ENCODE measurements around the gene NME3. TPM values are rescaled to one million over a fixed set of nuclear protein-coding genes. Genes with fewer than 3 reads are reported as not detected.

The NME3 gene
- total and polyA plus RNA-seq, 2 donors (not counting 1 experiment from before 2014, with no cell fraction given): 9.9 to 69.7 TPM

DNA sequence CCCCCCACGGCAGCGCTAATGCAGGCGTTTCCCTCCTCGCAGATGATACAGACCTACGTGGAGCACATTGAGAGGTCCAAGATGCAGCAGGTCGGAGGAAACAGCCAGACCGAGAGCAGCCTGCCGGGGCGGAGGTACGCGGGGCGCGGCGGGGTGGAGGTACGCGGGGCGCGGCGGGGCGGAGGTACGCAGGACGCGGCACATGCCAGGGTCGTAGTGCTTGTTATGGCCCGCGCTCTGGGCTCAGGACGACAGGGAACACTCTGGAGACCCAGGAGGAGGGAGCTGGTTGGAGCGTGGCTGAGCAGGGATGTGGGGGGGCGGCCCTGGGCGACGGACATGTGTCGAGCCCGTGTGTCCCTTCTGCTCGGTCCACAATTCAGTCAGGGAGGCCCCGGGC lies 41.9 kb downstream of the NME3 start:
- Histone ChIP-seq H3K4me3 (replicated peaks in 1 of 4; ENCODE audit: control extremely low read depth in 1 of 4, insufficient read depth in 1 of 4, low read depth in 3 of 4, low read length in 4 of 4) (no peak overlapping the region), H3K9ac (ENCODE audit: insufficient read depth, low read length) (no peak overlapping the region), H3K27me3 (ENCODE audit: control insufficient read depth, insufficient read depth, low read length) (no peaks in the 10 kb centered on the region), H3K36me3 (ENCODE audit: control insufficient read depth, insufficient read depth, low read length) (peaks cover 33% of the 10 kb centered on the region), H3K79me2 (ENCODE audit: control insufficient read depth, insufficient read depth, low read length) (peaks cover 9% of the 10 kb centered on the region), H3K4me2 (ENCODE audit: extremely low read depth, insufficient read depth, low read length) (no peak overlapping the region), H2AFZ (ENCODE audit: low read length) (no peak overlapping the region), H3K27ac (ENCODE audit: insufficient read depth, low read length) (no peak overlapping the region), H3K9me3 (ENCODE audit: control insufficient read depth, insufficient read depth, low read depth, low read length) (no peaks in the 10 kb centered on the region), H3K4me1 (ENCODE audit: control insufficient read depth, extremely low read depth, insufficient read depth, low read length) (no peaks in the 10 kb centered on the region), H4K20me1 (ENCODE audit: control insufficient read depth, extremely low read depth, insufficient read depth, low read length) (no peaks in the 10 kb centered on the region)
- TF ChIP-seq, protein P1, sequence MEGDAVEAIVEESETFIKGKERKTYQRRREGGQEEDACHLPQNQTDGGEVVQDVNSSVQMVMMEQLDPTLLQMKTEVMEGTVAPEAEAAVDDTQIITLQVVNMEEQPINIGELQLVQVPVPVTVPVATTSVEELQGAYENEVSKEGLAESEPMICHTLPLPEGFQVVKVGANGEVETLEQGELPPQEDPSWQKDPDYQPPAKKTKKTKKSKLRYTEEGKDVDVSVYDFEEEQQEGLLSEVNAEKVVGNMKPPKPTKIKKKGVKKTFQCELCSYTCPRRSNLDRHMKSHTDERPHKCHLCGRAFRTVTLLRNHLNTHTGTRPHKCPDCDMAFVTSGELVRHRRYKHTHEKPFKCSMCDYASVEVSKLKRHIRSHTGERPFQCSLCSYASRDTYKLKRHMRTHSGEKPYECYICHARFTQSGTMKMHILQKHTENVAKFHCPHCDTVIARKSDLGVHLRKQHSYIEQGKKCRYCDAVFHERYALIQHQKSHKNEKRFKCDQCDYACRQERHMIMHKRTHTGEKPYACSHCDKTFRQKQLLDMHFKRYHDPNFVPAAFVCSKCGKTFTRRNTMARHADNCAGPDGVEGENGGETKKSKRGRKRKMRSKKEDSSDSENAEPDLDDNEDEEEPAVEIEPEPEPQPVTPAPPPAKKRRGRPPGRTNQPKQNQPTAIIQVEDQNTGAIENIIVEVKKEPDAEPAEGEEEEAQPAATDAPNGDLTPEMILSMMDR (conservative IDR thresholded peaks at IDR 0.05 in 1 of 2, IDR thresholded peaks at IDR 0.05 in 1 of 2; ENCODE audit: low read depth in 1 of 2, low read length in 2 of 2): no peak
- no peak for TF ChIP-seq EZH2 (IDR thresholded peaks at IDR 0.05; ENCODE audit: low read length, missing control alignments)
- no peak for DNase-seq (ENCODE audit: low read depth in 2 of 2)

DNA sequence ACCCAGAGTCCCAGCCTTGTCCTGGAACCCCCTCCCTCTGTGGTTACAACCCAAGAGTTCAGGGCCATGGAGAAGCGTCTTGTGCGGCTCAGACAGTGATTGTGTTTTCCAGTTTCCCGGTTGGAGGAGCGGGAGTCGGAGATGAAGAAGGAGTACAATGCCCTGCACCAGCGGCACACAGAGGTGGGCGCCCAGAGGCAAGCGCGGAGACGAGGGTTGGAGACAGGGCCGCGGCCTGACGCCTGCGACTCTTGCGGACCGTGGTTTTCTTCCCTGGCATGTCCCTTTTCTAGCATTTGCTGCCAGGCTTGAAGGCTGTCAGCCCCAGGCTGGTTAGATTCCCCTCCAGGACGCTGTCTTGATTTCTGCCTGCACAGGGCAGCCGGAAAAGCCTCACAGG lies 42.3 kb downstream of the NME3 start:
- no peaks in the 10 kb centered on the region for H4K20me1 ChIP-seq (ENCODE audit: control insufficient read depth, extremely low read depth, insufficient read depth, low read length)
- TF ChIP-seq, protein P1 (conservative IDR thresholded peaks at IDR 0.05 in 1 of 2, IDR thresholded peaks at IDR 0.05 in 1 of 2; ENCODE audit: low read depth in 1 of 2, low read length in 2 of 2): no peak
- TF ChIP-seq EZH2 (IDR thresholded peaks at IDR 0.05; ENCODE audit: low read length, missing control alignments): no peak
- peaks cover 31% of the 10 kb centered on the region for H3K36me3 ChIP-seq (ENCODE audit: control insufficient read depth, insufficient read depth, low read length)

DNA sequence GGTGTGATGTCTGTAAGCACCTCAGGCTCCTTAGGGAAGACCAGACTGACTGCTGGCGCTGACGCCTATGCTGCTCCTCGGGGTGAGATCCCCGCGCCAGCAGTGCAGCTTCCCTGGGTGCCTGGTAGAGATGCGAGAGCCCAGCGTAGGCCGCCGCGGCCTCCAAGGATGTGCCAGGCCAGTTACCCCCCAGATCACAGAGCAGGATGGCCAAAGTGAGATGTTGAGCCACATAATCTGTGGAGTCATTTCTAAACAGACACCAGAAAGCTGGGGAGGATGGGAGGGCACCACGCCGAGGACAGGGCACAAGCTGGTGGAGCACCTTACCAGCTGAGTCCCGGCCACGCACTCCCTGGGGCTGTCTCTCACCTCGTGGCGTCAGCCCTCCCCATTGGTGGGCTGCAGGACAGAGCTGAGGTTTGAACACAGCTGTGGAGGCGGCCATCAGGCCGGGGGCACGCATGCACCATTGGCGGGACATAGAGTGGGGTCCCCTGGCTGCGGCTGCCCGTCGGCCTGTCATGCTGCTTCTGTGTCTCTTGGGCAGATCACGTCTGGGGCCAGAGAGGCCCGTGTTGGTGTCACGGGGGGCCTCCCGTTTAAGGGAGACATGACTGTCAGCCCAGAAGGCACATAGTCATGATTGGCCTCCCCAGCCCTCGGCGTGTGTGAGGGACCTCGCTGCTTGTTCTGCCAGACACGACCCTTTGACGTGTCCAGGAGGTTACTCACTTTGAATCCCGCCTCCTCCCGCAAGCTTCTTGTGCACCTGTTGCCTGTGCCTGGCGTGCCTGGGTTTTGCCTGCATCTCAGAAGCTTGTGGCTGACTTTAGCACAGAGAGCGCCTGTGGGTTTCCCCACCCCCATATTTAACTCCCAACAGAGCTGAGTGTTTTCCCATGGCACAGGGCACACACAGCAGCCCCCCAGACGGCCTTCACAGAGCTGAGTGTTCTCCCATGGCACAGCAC lies 43.4 kb downstream of the NME3 start:
- H3K9ac ChIP-seq (ENCODE audit: insufficient read depth, low read length): no peak overlapping the region
- H3K27ac ChIP-seq (ENCODE audit: insufficient read depth, low read length): no peak overlapping the region
- H3K79me2 ChIP-seq (ENCODE audit: control insufficient read depth, insufficient read depth, low read length): peaks cover 18% of the 10 kb centered on the region
- no peak overlapping the region for H3K4me2 ChIP-seq (ENCODE audit: extremely low read depth, insufficient read depth, low read length)
- TF ChIP-seq EZH2 (IDR thresholded peaks at IDR 0.05; ENCODE audit: low read length, missing control alignments): no peak
- TF ChIP-seq, protein P1 (conservative IDR thresholded peaks at IDR 0.05 in 1 of 2, IDR thresholded peaks at IDR 0.05 in 1 of 2; ENCODE audit: low read depth in 1 of 2, low read length in 2 of 2): no peak
- H3K4me3 ChIP-seq (replicated peaks in 1 of 4; ENCODE audit: control extremely low read depth in 1 of 4, insufficient read depth in 1 of 4, low read depth in 3 of 4, low read length in 4 of 4): no peak overlapping the region
- no peak overlapping the region for H2AFZ ChIP-seq (ENCODE audit: low read length)
- no peaks in the 10 kb centered on the region for H4K20me1 ChIP-seq (ENCODE audit: control insufficient read depth, extremely low read depth, insufficient read depth, low read length)
- H3K36me3 ChIP-seq (ENCODE audit: control insufficient read depth, insufficient read depth, low read length): peaks cover 25% of the 10 kb centered on the region
- no peaks in the 10 kb centered on the region for H3K9me3 ChIP-seq (ENCODE audit: control insufficient read depth, insufficient read depth, low read depth, low read length)
- H3K4me1 ChIP-seq (ENCODE audit: control insufficient read depth, extremely low read depth, insufficient read depth, low read length): no peaks in the 10 kb centered on the region
- no peak for DNase-seq (ENCODE audit: low read depth in 2 of 2)
- no peaks in the 10 kb centered on the region for H3K27me3 ChIP-seq (ENCODE audit: control insufficient read depth, insufficient read depth, low read length)

More for the DNA sequence above, 42.3 kb downstream of the NME3 start:
- Histone ChIP-seq H3K27ac (ENCODE audit: insufficient read depth, low read length) (no peak overlapping the region), H3K4me3 (replicated peaks in 1 of 4; ENCODE audit: control extremely low read depth in 1 of 4, insufficient read depth in 1 of 4, low read depth in 3 of 4, low read length in 4 of 4) (no peak overlapping the region), H3K9me3 (ENCODE audit: control insufficient read depth, insufficient read depth, low read depth, low read length) (no peaks in the 10 kb centered on the region), H3K4me1 (ENCODE audit: control insufficient read depth, extremely low read depth, insufficient read depth, low read length) (no peaks in the 10 kb centered on the region), H3K79me2 (ENCODE audit: control insufficient read depth, insufficient read depth, low read length) (peaks cover 13% of the 10 kb centered on the region), H3K27me3 (ENCODE audit: control insufficient read depth, insufficient read depth, low read length) (no peaks in the 10 kb centered on the region), H2AFZ (ENCODE audit: low read length) (no peak overlapping the region), H3K4me2 (ENCODE audit: extremely low read depth, insufficient read depth, low read length) (no peak overlapping the region), H3K9ac (ENCODE audit: insufficient read depth, low read length) (no peak overlapping the region)
- DNase-seq (ENCODE audit: low read depth in 2 of 2): no peak
